DND-41 (cell line): ENCODE measurements around the gene AJAP1.

Experiments
- ATAC-seq: fragments of 200-7000 bp; cut with Tn5 transposase; 3 replicates; pipeline ENCODE4 v1.9.1; 2021; ENCODE audit warnings: low read depth; ENCODE audit not compliant: insufficient read depth
- DNase-seq: peaks from one replicate; pipeline ENCODE4 v3.0.0-alpha.2; 2020
- H2AFZ ChIP-seq: 2 replicates; pipeline ENCODE4 v1.6.0; 2012; ENCODE audit warnings: low read depth, low read length
- H3K27ac ChIP-seq: 2 replicates; pipeline ENCODE4 v1.5.1; 2012; ENCODE audit warnings: low read length, inconsistent platforms
- H3K27me3 ChIP-seq: fragments of 200-600 bp; sonication (generic); 2 replicates; pipeline ENCODE4 v1.6.0; 2012; ENCODE audit warnings: low read length, mild to moderate bottlenecking, inconsistent platforms; ENCODE audit not compliant: insufficient read depth, poor library complexity
- H3K36me3 ChIP-seq: 2 replicates; pipeline ENCODE4 v1.5.1; 2012; ENCODE audit warnings: low read length, inconsistent platforms; ENCODE audit not compliant: insufficient read depth
- H3K4me1 ChIP-seq: 2 replicates; pipeline ENCODE4 v1.5.1; 2012; ENCODE audit warnings: mild to moderate bottlenecking, low read length; ENCODE audit not compliant: insufficient read depth
- H3K4me2 ChIP-seq: 2 replicates; pipeline ENCODE4 v1.6.0; 2012; ENCODE audit warnings: mild to moderate bottlenecking, moderate library complexity, low read length, inconsistent platforms; ENCODE audit not compliant: insufficient read depth
- H3K4me3 ChIP-seq, 2 experiments: fragments of 200-600 bp in 1 of 2; shearing (Covaris generic) in 1 of 2; 2 replicates each; pipeline ENCODE4 v1.5.1; 2012 to 2016; ENCODE audit warnings: inconsistent platforms in 2 of 2, low read length in 2 of 2, mild to moderate bottlenecking in 2 of 2, low read depth in 1 of 2, moderate library complexity in 1 of 2
- H3K79me2 ChIP-seq: 2 replicates; pipeline ENCODE4 v1.6.0; 2012; ENCODE audit warnings: low read length, inconsistent platforms; ENCODE audit not compliant: insufficient read depth
- H3K9ac ChIP-seq: 2 replicates; pipeline ENCODE4 v1.6.0; 2012; ENCODE audit warnings: low read depth, mild to moderate bottlenecking, inconsistent platforms, low read length, moderate library complexity
- H3K9me3 ChIP-seq: 2 replicates; pipeline ENCODE4 v1.5.1; 2012; ENCODE audit warnings: low read length, moderate library complexity, mild to moderate bottlenecking, inconsistent platforms; ENCODE audit not compliant: insufficient read depth, severe bottlenecking
- H4K20me1 ChIP-seq: 2 replicates; pipeline ENCODE4 v1.6.0; 2012; ENCODE audit warnings: low read length; ENCODE audit not compliant: insufficient read depth
- CTCF ChIP-seq: IDR thresholded peaks from 2 replicates; pipeline ENCODE4 v1.5.1; 2012; ENCODE audit warnings: borderline replicate concordance, low read length, moderate library complexity, mild to moderate bottlenecking; ENCODE audit not compliant: poor library complexity, severe bottlenecking; ENCODE audit errors: extremely low read depth
- EZH2 ChIP-seq: IDR thresholded peaks from 3 replicates; pipeline ENCODE4 v1.6.1; 2012; ENCODE audit warnings: borderline replicate concordance, low read depth, mild to moderate bottlenecking, moderate library complexity, low read length, inconsistent platforms; ENCODE audit not compliant: severe bottlenecking

The AJAP1 gene

GRCh38 chr1:4787551-4787950 lies 133.1 kb downstream of the AJAP1 start:
- H3K27ac ChIP-seq, result no peak overlapping the region
- no peak for TF ChIP-seq EZH2
- no peak for TF ChIP-seq CTCF
- DNase-seq (no peak), ATAC-seq (no peak)
- H3K27me3 ChIP-seq, result no peaks in the 10 kb centered on the region
- no peaks in the 10 kb centered on the region for H3K9me3 ChIP-seq
- H3K4me1 ChIP-seq, result no peaks in the 10 kb centered on the region
- H3K79me2 ChIP-seq, result no peaks in the 10 kb centered on the region
- H3K36me3 ChIP-seq, result no peaks in the 10 kb centered on the region
- no peak overlapping the region for H3K4me2 ChIP-seq
- H2AFZ ChIP-seq, result no peak overlapping the region
- H3K9ac ChIP-seq, result no peak overlapping the region
- H3K4me3 ChIP-seq, result no peak overlapping the region
- no peaks in the 10 kb centered on the region for H4K20me1 ChIP-seq

- Histone ChIP-seq H3K79me2 (no peaks in the 10 kb centered on the region), H3K36me3 (no peaks in the 10 kb centered on the region), H4K20me1 (no peaks in the 10 kb centered on the region), H3K9ac (no peak overlapping the region), H3K9me3 (no peaks in the 10 kb centered on the region), H2AFZ (no peak overlapping the region), H3K4me1 (no peaks in the 10 kb centered on the region), H3K27me3 (no peaks in the 10 kb centered on the region), H3K27ac (no peak overlapping the region), H3K4me2 (no peak overlapping the region), H3K4me3 (no peak overlapping the region)
- no peak for TF ChIP-seq CTCF
- no peak for TF ChIP-seq EZH2
- no peak for ATAC-seq
- no peak for DNase-seq
Observed at GRCh38 chr1:4792565-4792964, 138.2 kb downstream of the AJAP1 start.

DNA sequence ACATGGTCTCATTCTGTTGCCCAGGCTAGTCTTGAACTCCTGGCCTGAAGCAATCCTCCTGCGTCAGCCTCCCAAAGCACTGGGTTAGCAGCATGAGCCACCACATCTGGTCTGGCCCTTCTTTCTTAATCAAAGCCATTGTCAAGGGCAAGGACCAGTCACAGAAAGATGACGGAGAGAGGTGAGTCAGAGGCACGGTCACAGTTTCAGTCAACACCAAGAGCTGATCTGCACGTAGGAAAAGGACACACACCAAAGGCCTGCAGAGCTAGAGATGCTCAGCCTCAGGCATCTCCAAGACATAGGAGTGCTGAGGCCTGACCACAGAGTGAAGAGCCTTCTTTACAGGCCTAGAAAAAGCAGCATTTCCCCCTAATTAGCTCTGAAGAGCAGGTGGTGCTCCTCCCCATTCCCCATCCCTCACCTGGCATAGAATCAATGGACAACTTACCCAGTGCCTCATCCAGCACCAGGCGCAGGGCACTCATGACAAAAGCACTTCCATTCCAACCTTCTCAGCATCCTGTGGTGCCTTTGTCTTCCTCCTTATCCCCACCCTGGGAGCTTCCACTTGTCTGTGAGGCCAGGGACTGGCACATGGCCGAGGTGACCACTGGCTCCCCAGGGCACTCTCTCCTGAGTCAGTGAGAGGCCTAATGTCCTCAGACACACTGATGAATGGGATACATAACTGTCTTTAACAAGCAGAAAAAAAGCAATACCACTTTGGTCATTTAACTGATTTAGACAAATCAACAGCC lies 139.8 kb downstream of the AJAP1 start:
- no peaks in the 10 kb centered on the region for H3K9me3 ChIP-seq
- H3K79me2 ChIP-seq, result no peaks in the 10 kb centered on the region
- no peak overlapping the region for H3K9ac ChIP-seq
- no peaks in the 10 kb centered on the region for H4K20me1 ChIP-seq
- ATAC-seq (no peak), DNase-seq (no peak)
- TF ChIP-seq EZH2 (no peak), CTCF (no peak)
- no peak overlapping the region for H3K4me3 ChIP-seq
- H3K27me3 ChIP-seq, result no peaks in the 10 kb centered on the region
- H3K4me1 ChIP-seq, result no peaks in the 10 kb centered on the region
- H3K27ac ChIP-seq, result no peak overlapping the region
- no peaks in the 10 kb centered on the region for H3K36me3 ChIP-seq
- H3K4me2 ChIP-seq, result no peak overlapping the region
- H2AFZ ChIP-seq, result no peak overlapping the region
